Gastroesophageal sphincter (tissue), 4 donors: ENCODE data around the gene SUCLG2. TPM values are rescaled to one million over a fixed set of nuclear protein-coding genes. Genes with fewer than 3 reads are reported as not detected.

Experiments
- ATAC-seq: fragments of 150-250 bp; one replicate; pipeline ENCODE4 v1.9.1; 2016; ENCODE audit warnings: mild to moderate bottlenecking, moderate library complexity
- H3K27ac ChIP-seq, 4 donors: fragments of 200-600 bp; sonication (generic) in 3 of 4; 1 replicate in 3 of 4; 2 replicates in 1 of 4; pipeline ENCODE4 v1.5.1; 2016 to 2019
- H3K27me3 ChIP-seq: fragments of 200-600 bp; sonication (generic); one replicate; pipeline ENCODE4 v1.5.1; 2019
- H3K36me3 ChIP-seq, 2 donors: fragments of 200-600 bp; sonication (generic); one replicate each; pipeline ENCODE4 v1.5.1; 2019; ENCODE audit warnings: control low read depth in 1 of 2
- H3K4me1 ChIP-seq, 3 donors: fragments of 200-600 bp; sonication (generic); 1 replicate in 2 of 3; 2 replicates in 1 of 3; pipeline ENCODE4 v1.5.1; 2016 to 2019; ENCODE audit warnings: control low read depth in 2 of 3
- H3K4me3 ChIP-seq, 2 donors: fragments of 200-600 bp; sonication (generic); one replicate each; pipeline ENCODE4 v1.5.1; 2019; ENCODE audit warnings: mild to moderate bottlenecking in 1 of 2, moderate library complexity in 1 of 2
- H3K9me3 ChIP-seq, 3 donors: fragments of 200-600 bp; sonication (generic); one replicate each; pipeline ENCODE4 v1.5.1; 2017 to 2019; ENCODE audit warnings: control low read depth in 2 of 3
- CTCF ChIP-seq, 4 experiments: fragments of 200-600 bp in 2 of 4; fragments of 450-650 bp in 2 of 4; sonication (generic) in 1 of 4; IDR thresholded peaks; one replicate each; pipeline ENCODE4 v1.5.1; 2017 to 2019; ENCODE audit warnings: antibody characterized with exemption in 4 of 4, mild to moderate bottlenecking in 2 of 4, moderate library complexity in 2 of 4
- EP300 ChIP-seq: sonication (generic); formaldehyde crosslinking; IDR thresholded peaks from one replicate; pipeline ENCODE4 v1.6.1; 2017; ENCODE audit warnings: antibody characterized with exemption, mild to moderate bottlenecking
- POLR2A ChIP-seq, 2 donors: fragments of 450-650 bp; IDR thresholded peaks; one replicate each; pipeline ENCODE4 v1.6.1; 2017; ENCODE audit warnings: antibody characterized with exemption in 2 of 2, mild to moderate bottlenecking in 2 of 2, moderate library complexity in 1 of 2
- POLR2AphosphoS5 ChIP-seq: sonication (generic); formaldehyde crosslinking; IDR thresholded peaks from one replicate; pipeline ENCODE4 v1.6.1; 2017; ENCODE audit warnings: antibody characterized with exemption
- WGBS, 2 donors: methylation state at CpG; one replicate each; pipeline ENCODE4 v1.1.5; 2018; ENCODE audit warnings: low coverage in 1 of 2; 5-methylcytosine and 5-hydroxymethylcytosine counted together
- total RNA-seq, 4 donors: library from RNA; depleted of rRNA; stranded (reverse); fragments of >200 nt; gene quantifications; one replicate each; pipeline ENCODE4 v1.1.0, GENCODE V29; 2016

The SUCLG2 gene
- total RNA-seq, 4 donors from 2014 or later, result 53.3 to 79.4 (median 69.8) TPM

- H3K9me3 ChIP-seq, result peaks cover 0 to 7% (median 0%) of the 10 kb centered on the region in 3 donors
- ATAC-seq, result no peak
- H3K4me1 ChIP-seq, result no peaks in the 10 kb centered on the region
- H3K27ac ChIP-seq, result no peak overlapping the region
- TF ChIP-seq CTCF (IDR thresholded peaks at IDR 0.05) (no peak), POLR2A (IDR thresholded peaks at IDR 0.05) (no peak), EP300 (no peak), POLR2AphosphoS5 (no peak)
- no peaks in the 10 kb centered on the region for H3K27me3 ChIP-seq
- H3K4me3 ChIP-seq, result no peak overlapping the region
- no peaks in the 10 kb centered on the region for H3K36me3 ChIP-seq
Measured at GRCh38 chr3:67419779-67420178, 234.6 kb downstream of the SUCLG2 start.

GRCh38 chr3:67419218-67419529, 235.2 kb downstream of the SUCLG2 start:
- H3K9me3 ChIP-seq, result peaks cover 0 to 7% (median 0%) of the 10 kb centered on the region in 3 donors
- no peak for TF ChIP-seq CTCF (IDR thresholded peaks at IDR 0.05)
- TF ChIP-seq EP300, result no peak
- TF ChIP-seq POLR2A (IDR thresholded peaks at IDR 0.05), result no peak
- TF ChIP-seq POLR2AphosphoS5, result no peak
- ATAC-seq, result no peak

GRCh38 chr3:67418426-67419217, 235.8 kb downstream of the SUCLG2 start:
- TF ChIP-seq POLR2AphosphoS5 (no peak), EP300 (no peak), CTCF (IDR thresholded peaks at IDR 0.05) (no peak), POLR2A (IDR thresholded peaks at IDR 0.05) (no peak)
- Histone ChIP-seq H3K27me3 (no peaks in the 10 kb centered on the region), H3K27ac (no peak overlapping the region), H3K4me1 (no peaks in the 10 kb centered on the region), H3K9me3 (peaks cover 0 to 7% (median 0%) of the 10 kb centered on the region in 3 donors), H3K4me3 (no peak overlapping the region), H3K36me3 (no peaks in the 10 kb centered on the region)
- ATAC-seq, result no peak
- WGBS, 2 donors, result 59 to 76% methylated on average over 3 of the region's 3 CpGs

More at GRCh38 chr3:67419218-67419529, 235.2 kb downstream of the SUCLG2 start:
- H3K4me3 ChIP-seq, result no peak overlapping the region
- no peaks in the 10 kb centered on the region for H3K27me3 ChIP-seq
- WGBS, 2 donors, result 82 to 97% methylated on average over 2 of the region's 2 CpGs
- no peaks in the 10 kb centered on the region for H3K4me1 ChIP-seq
- no peak overlapping the region for H3K27ac ChIP-seq
- no peaks in the 10 kb centered on the region for H3K36me3 ChIP-seq

- no peak overlapping the region for H3K4me3 ChIP-seq
Measured at GRCh38 chr3:67416703-67417102, 237.7 kb downstream of the SUCLG2 start.

More at GRCh38 chr3:67416703-67417102, 237.7 kb downstream of the SUCLG2 start:
- Histone ChIP-seq H3K27me3 (no peaks in the 10 kb centered on the region), H3K27ac (no peak overlapping the region), H3K4me1 (no peaks in the 10 kb centered on the region), H3K36me3 (no peaks in the 10 kb centered on the region), H3K9me3 (peaks cover 0 to 7% (median 0%) of the 10 kb centered on the region in 3 donors)
- no peak for TF ChIP-seq CTCF (IDR thresholded peaks at IDR 0.05)
- no peak for TF ChIP-seq POLR2A (IDR thresholded peaks at IDR 0.05)
- TF ChIP-seq EP300, result no peak
- no peak for TF ChIP-seq POLR2AphosphoS5
- ATAC-seq, result no peak
- WGBS, 2 donors, result 88% methylated on average over 1 of the region's 1 CpG; no CpG with 5 or more reads in 1 of the 2 donors
